ENCODE data around the gene FAM200A.

GRCh38 chr7:99557196-99557607 is 5.3 kb upstream of the FAM200A start:
- TF ChIP-seq, protein P1, sequence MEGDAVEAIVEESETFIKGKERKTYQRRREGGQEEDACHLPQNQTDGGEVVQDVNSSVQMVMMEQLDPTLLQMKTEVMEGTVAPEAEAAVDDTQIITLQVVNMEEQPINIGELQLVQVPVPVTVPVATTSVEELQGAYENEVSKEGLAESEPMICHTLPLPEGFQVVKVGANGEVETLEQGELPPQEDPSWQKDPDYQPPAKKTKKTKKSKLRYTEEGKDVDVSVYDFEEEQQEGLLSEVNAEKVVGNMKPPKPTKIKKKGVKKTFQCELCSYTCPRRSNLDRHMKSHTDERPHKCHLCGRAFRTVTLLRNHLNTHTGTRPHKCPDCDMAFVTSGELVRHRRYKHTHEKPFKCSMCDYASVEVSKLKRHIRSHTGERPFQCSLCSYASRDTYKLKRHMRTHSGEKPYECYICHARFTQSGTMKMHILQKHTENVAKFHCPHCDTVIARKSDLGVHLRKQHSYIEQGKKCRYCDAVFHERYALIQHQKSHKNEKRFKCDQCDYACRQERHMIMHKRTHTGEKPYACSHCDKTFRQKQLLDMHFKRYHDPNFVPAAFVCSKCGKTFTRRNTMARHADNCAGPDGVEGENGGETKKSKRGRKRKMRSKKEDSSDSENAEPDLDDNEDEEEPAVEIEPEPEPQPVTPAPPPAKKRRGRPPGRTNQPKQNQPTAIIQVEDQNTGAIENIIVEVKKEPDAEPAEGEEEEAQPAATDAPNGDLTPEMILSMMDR (IDR thresholded peaks at IDR 0.05), result no peak
- no peak for TF ChIP-seq EZH2phosphoT487 (IDR thresholded peaks at IDR 0.05)
